GM12872 (cell line): Measurements from ENCODE around the gene TRIO.

ENCODE experiments used
- CTCF ChIP-seq: IDR thresholded peaks from 3 replicates; pipeline ENCODE4 v1.5.1; 2011; ENCODE audit warnings: low read depth, mild to moderate bottlenecking, low read length, moderate library complexity; ENCODE audit not compliant: insufficient read depth

The TRIO gene

GRCh38 chr5:14286574-14287421 lies 143.7 kb downstream of the TRIO start:
- no peak for TF ChIP-seq CTCF

GRCh38 chr5:14292766-14293658 lies 149.9 kb downstream of the TRIO start:
- no peak for TF ChIP-seq CTCF

GRCh38 chr5:14295610-14296009 lies 152.5 kb downstream of the TRIO start:
- no peak for TF ChIP-seq CTCF

GRCh38 chr5:14296533-14297331 lies 153.6 kb downstream of the TRIO start:
- TF ChIP-seq CTCF, result no peak

GRCh38 chr5:14297697-14298096 lies 154.6 kb downstream of the TRIO start:
- TF ChIP-seq CTCF, result no peak

GRCh38 chr5:14298126-14298847 lies 155.1 kb downstream of the TRIO start:
- TF ChIP-seq CTCF, result no peak
